ENCODE results near the gene MRPL27. TPM values are rescaled to one million over a fixed set of nuclear protein-coding genes. Genes with fewer than 3 reads are reported as not detected.
A peak's percentile ranks its signal among the peaks of the same experiment; 100 is the strongest.

MRPL27 gene
- total RNA-seq, 6 donors from 2014 or later, result 7.3 to 59.1 (median 50.6) TPM

- ATAC-seq (ENCODE audit: low FRiP score in 2 of 2), result no peak
- WGBS, 2 donors, result 89 to 98% methylated on average over 2 of the region's 2 CpGs
- TF ChIP-seq POLR2A (IDR thresholded peaks at IDR 0.05) (no peak), CTCF (IDR thresholded peaks at IDR 0.05) (no peak), POLR2AphosphoS5 (IDR thresholded peaks at IDR 0.05) (no peak), EP300 (IDR thresholded peaks at IDR 0.05) (no peak)
- no peak for DNase-seq
- peaks cover 18 to 44% (median 34%) of the 10 kb centered on the region in 4 donors for H3K36me3 ChIP-seq
- no peak overlapping the region for H3K4me3 ChIP-seq
- H3K27ac ChIP-seq, result no peak overlapping the region
- peaks cover 12 to 24% (median 16%) of the 10 kb centered on the region in 4 donors for H3K4me1 ChIP-seq
- no peaks in the 10 kb centered on the region for H3K9me3 ChIP-seq
- no peaks in the 10 kb centered on the region for H3K27me3 ChIP-seq
Measured at GRCh38 chr17:50371526-50371925, 1.5 kb downstream of the MRPL27 start.

- WGBS, 2 donors, result 98 to 99% methylated on average over 4 to 5 of the region's 5 CpGs
- Histone ChIP-seq H3K27ac (no peak overlapping the region), H3K36me3 (peaks cover 18 to 59% (median 46%) of the 10 kb centered on the region in 4 donors), H3K27me3 (no peaks in the 10 kb centered on the region), H3K9me3 (no peaks in the 10 kb centered on the region), H3K4me3 (no peak overlapping the region), H3K4me1 (peaks cover 12 to 24% (median 16%) of the 10 kb centered on the region in 4 donors)
- TF ChIP-seq CTCF (IDR thresholded peaks at IDR 0.05), result no peak
- no peak for TF ChIP-seq POLR2AphosphoS5 (IDR thresholded peaks at IDR 0.05)
- no peak for TF ChIP-seq POLR2A (IDR thresholded peaks at IDR 0.05)
- TF ChIP-seq EP300 (IDR thresholded peaks at IDR 0.05), result no peak
- ATAC-seq (ENCODE audit: low FRiP score in 2 of 2), result no peak
- no peak for DNase-seq
Measured at GRCh38 chr17:50370052-50370451, 2.9 kb downstream of the MRPL27 start.

- peaks cover 18 to 63% (median 49%) of the 10 kb centered on the region in 4 donors for H3K36me3 ChIP-seq
Measured at GRCh38 chr17:50367401-50367800, 5.6 kb downstream of the MRPL27 start.

GRCh38 chr17:50365649-50366393 lies 7.2 kb downstream of the MRPL27 start:
- Histone ChIP-seq H3K27me3 (no peaks in the 10 kb centered on the region), H3K36me3 (peaks cover 18 to 63% (median 49%) of the 10 kb centered on the region in 4 donors), H3K9me3 (no peaks in the 10 kb centered on the region), H3K4me1 (peaks cover 0 to 10% (median 6%) of the 10 kb centered on the region in 4 donors), H3K27ac (no peak overlapping the region), H3K4me3 (no peak overlapping the region)
- peak in 1 of 2 donors; percentile 40 for DNase-seq
- TF ChIP-seq POLR2A (IDR thresholded peaks at IDR 0.05) (no peak), POLR2AphosphoS5 (IDR thresholded peaks at IDR 0.05) (no peak), EP300 (IDR thresholded peaks at IDR 0.05) (no peak), CTCF (IDR thresholded peaks at IDR 0.05) (no peak)
- 87 to 96% methylated on average over 8 to 14 of the region's 14 CpGs for WGBS, 2 donors
- ATAC-seq (ENCODE audit: low FRiP score in 2 of 2), result no peak

More at GRCh38 chr17:50367401-50367800, 5.6 kb downstream of the MRPL27 start:
- ATAC-seq (ENCODE audit: low FRiP score in 2 of 2) (no peak), DNase-seq (no peak)
- no peaks in the 10 kb centered on the region for H3K9me3 ChIP-seq
- H3K4me3 ChIP-seq, result no peak overlapping the region
- H3K27ac ChIP-seq, result no peak overlapping the region
- no peaks in the 10 kb centered on the region for H3K27me3 ChIP-seq
- peaks cover 8 to 20% (median 12%) of the 10 kb centered on the region in 4 donors for H3K4me1 ChIP-seq
- TF ChIP-seq POLR2AphosphoS5 (IDR thresholded peaks at IDR 0.05) (no peak), EP300 (IDR thresholded peaks at IDR 0.05) (no peak), CTCF (IDR thresholded peaks at IDR 0.05) (no peak), POLR2A (IDR thresholded peaks at IDR 0.05) (no peak)
- 82 to 100% methylated on average over 1 of the region's 1 CpG for WGBS, 2 donors

Data from upper lobe of left lung (tissue), 6 donors.